Activated naive CD8-positive, alpha-beta T cell treated with anti-CD3 and anti-CD28 coated beads, Interleukin-2, amount 50 U/mL, for 24 hours (primary cell): Measurements from ENCODE around the gene CASQ2.

Experiments
- ATAC-seq: fragments of 150-1000 bp; cut with Tn5 transposase; one replicate; pipeline ENCODE4 v1.10.0; 2021
- DNase-seq: peaks from one replicate; pipeline ENCODE4 v3.0.0; 2021
- H3K27ac Mint-ChIP-seq: one replicate; pipeline ENCODE4 v1.8.0; 2021; ENCODE audit warnings: mild to moderate bottlenecking, mixed read lengths
- H3K27me3 Mint-ChIP-seq: one replicate; pipeline ENCODE4 v1.8.0; 2021; ENCODE audit warnings: mixed read lengths
- H3K36me3 Mint-ChIP-seq: one replicate; pipeline ENCODE4 v1.8.0; 2021; ENCODE audit warnings: low read depth, mixed read lengths
- H3K4me1 Mint-ChIP-seq: one replicate; pipeline ENCODE4 v1.8.0; 2021; ENCODE audit warnings: mixed read lengths
- H3K4me3 Mint-ChIP-seq: one replicate; pipeline ENCODE4 v1.8.0; 2021; ENCODE audit warnings: mild to moderate bottlenecking, moderate library complexity, mixed read lengths
- H3K9me3 Mint-ChIP-seq: one replicate; pipeline ENCODE4 v1.8.0; 2021; ENCODE audit warnings: mixed read lengths

The CASQ2 gene

DNA sequence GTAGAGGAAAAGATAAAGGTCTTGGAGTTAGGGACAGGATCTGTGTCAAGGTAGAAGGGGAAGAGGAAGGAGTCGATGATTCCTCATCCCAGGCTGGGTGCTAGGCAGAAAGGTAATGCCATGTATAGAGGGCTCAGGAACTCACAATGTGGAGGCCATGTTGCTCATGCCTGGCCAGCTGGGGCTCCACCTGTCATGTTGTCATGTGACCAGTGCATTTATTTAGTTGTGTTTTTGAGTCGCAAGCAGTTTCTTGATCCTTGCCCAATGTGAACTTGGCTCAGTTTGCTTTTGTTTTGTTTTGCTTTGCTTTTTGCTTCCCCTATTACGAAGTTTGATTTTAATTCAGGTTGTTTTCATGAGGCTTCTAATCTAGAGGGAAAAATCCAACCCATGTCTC lies 5.7 kb downstream of the CASQ2 start:
- no peaks in the 10 kb centered on the region for H3K4me1 Mint-ChIP-seq
- H3K4me3 Mint-ChIP-seq = no peak overlapping the region
- DNase-seq = no peak
- H3K36me3 Mint-ChIP-seq = no peaks in the 10 kb centered on the region
- peaks cover 3% of the 10 kb centered on the region for H3K27me3 Mint-ChIP-seq
- peaks cover 12% of the 10 kb centered on the region for H3K9me3 Mint-ChIP-seq
- no peak for ATAC-seq
- no peak overlapping the region for H3K27ac Mint-ChIP-seq

DNA sequence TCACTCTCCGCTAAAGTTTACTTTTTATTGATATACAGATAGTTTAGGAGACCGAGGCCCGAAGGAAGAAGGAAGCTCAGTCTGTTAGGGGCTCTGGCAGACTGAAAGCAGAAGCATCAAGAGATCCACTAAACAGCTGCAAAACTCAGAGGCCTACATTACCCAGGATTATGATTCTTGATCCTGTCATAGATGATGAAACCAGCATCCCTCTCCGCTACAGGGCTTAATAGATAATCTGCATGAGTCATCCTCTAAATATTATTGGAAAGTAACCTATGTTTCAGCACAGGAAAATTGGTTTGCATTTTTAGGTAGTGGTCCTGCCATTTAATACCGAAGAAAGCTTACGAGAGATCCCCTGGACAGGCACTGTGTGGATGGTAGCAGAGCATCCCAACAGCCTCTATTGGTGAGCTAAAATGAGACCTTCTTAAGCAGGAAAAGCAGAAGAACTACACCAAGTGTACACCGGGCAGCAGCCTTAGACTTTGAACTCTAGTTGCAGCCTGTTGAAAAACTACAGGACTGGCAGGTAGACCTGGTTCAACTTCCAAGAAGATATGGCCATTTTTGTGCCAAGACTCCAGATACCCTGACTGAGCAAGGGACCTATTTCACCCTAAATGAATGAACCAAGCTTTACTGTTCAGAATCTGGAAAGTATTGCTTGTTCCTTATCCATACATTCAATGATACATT lies 6.8 kb downstream of the CASQ2 start:
- peaks cover 12% of the 10 kb centered on the region for H3K9me3 Mint-ChIP-seq
- no peak overlapping the region for H3K4me3 Mint-ChIP-seq
- no peaks in the 10 kb centered on the region for H3K4me1 Mint-ChIP-seq
- no peaks in the 10 kb centered on the region for H3K36me3 Mint-ChIP-seq
- DNase-seq = no peak
- H3K27ac Mint-ChIP-seq = no peak overlapping the region
- no peak for ATAC-seq
- H3K27me3 Mint-ChIP-seq = peaks cover 3% of the 10 kb centered on the region

DNA sequence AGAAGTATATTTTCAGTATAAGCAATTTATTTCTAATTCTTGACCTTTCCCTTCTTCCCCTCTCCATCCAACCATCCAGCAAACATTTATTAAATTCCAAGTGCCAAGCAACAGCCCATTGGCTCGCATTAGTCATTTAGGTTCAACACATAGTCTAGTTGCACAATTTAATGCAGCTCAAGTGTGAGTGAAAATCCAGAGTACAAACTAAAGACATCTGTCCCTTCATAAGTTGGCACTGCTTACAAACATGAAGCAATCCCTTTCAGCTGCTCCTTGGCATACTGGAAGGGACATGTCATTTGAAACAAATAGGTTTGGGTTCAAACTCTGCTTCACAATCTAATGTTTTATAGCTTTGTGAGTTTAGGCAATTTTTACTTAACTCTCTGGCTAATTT lies 10.7 kb downstream of the CASQ2 start:
- no peak for ATAC-seq
- peaks cover 4% of the 10 kb centered on the region for H3K27me3 Mint-ChIP-seq
- no peaks in the 10 kb centered on the region for H3K36me3 Mint-ChIP-seq
- H3K4me1 Mint-ChIP-seq = no peaks in the 10 kb centered on the region
- no peak overlapping the region for H3K27ac Mint-ChIP-seq
- H3K4me3 Mint-ChIP-seq = no peak overlapping the region
- peaks cover 12% of the 10 kb centered on the region for H3K9me3 Mint-ChIP-seq
- DNase-seq = no peak

DNA sequence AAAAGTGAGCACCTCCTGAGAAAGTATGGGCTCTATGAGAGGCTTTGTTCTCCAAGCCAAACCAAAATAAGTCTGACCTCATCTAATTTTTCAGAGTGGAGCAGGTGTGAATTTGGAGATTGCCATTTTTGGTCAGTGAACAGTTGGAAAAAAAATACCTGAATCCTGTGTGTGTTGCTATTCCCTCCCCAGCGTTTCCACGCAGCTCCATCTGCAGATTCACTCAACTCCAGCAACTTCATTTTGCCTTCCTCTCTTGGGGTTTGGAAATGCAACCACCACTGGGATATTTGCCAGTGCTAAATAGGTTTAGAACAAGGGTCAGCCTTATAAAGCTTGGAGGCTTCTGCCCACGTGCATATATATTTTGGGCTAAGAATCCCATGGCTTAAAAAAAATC lies 11.2 kb downstream of the CASQ2 start:
- no peak overlapping the region for H3K4me3 Mint-ChIP-seq
- peaks cover 6% of the 10 kb centered on the region for H3K27me3 Mint-ChIP-seq
- peaks cover 12% of the 10 kb centered on the region for H3K9me3 Mint-ChIP-seq
- ATAC-seq (no peak), DNase-seq (no peak)
- H3K27ac Mint-ChIP-seq = no peak overlapping the region
- H3K36me3 Mint-ChIP-seq = no peaks in the 10 kb centered on the region
- no peaks in the 10 kb centered on the region for H3K4me1 Mint-ChIP-seq

DNA sequence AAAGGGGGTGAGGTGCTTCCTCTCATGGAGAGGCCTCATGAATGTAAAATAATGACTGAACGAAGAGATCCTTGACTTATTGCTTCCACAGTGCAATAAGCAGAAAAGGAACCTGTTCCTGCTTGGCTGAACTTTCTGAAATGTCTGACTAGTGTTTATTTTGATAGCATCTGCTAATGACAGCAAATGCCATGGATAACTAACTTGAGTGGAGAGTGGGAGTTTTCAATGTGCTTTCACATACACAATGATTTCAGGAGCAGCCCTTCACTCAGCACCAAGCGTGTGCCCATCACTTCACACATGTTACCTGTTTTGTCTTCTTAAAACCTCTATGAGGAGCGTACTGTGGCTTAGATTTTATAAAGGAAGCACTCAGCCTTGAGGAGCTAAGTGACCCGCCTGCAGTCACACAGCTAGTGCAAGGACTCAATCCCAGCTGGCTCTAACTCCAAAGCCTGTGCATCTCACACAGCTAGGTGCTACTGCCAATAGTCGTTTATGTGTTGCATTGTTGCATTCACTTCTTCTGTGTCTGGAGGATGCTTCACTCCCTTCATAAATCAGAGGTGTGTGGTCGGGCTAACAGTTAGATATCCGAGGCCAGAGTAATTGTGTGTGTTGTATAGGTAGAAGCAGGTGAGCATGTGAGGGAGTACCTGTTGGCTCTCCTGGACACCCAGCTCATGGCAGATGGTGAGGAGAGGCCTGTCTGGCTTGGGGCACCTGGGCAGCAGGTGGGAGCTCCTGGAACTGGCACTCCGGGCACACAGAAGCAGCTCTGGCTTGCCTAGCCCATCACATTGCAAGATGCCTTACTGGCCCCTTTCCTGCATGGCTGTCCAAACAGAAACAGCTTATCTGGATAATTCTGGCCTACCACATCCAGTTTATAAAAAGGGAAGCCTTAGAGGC lies 12.8 kb downstream of the CASQ2 start:
- Mint-ChIP-seq H3K9me3 (peaks cover 12% of the 10 kb centered on the region), H3K4me1 (no peaks in the 10 kb centered on the region), H3K27me3 (peaks cover 14% of the 10 kb centered on the region), H3K4me3 (no peak overlapping the region), H3K36me3 (no peaks in the 10 kb centered on the region), H3K27ac (no peak overlapping the region)
- no peak for DNase-seq
- ATAC-seq = no peak

DNA sequence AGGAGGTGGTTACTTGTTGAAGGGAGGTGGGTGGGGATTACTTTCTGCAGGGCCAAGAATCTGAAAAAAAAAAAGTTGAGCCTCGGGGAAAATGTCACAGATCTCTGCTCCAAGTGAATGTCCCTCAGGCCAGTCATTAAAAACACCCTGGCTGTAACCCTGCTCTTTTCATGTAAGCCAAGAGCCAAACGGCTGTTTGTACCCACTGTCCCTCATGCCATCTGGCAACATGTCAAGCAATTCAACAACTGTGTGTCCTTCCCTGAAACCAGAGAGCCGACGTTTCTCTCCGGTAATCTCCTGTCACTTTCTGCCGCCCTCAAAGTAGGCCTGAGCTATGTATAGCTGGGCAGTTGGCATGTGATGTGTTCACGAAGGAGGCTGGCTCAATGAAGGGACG lies 14.7 kb downstream of the CASQ2 start:
- Mint-ChIP-seq H3K36me3 (no peaks in the 10 kb centered on the region), H3K4me1 (no peaks in the 10 kb centered on the region), H3K4me3 (no peak overlapping the region), H3K9me3 (peaks cover 4% of the 10 kb centered on the region), H3K27ac (no peak overlapping the region), H3K27me3 (peaks cover 20% of the 10 kb centered on the region)
- DNase-seq (no peak), ATAC-seq (no peak)

DNA sequence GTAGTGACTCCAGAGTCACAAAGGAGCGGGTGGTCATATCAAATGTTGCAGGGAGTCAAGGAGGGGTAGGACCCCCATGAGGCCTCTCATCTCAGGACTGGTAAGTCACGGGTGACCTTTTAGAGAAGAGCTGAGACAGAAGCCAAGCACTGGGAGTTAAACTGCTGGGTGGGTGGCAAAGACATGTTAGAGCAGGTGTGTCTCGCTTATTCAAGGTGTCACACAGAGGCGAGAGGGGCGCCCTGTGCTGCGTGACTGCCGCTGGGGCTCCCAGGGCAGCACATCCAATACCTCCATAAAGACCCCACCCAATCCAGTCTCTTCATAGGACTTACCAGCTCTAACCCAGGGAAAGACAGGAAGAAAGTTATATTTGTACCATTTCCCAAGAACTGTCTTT lies 15.2 kb downstream of the CASQ2 start:
- no peaks in the 10 kb centered on the region for H3K4me1 Mint-ChIP-seq
- no peak overlapping the region for H3K27ac Mint-ChIP-seq
- H3K4me3 Mint-ChIP-seq = no peak overlapping the region
- ATAC-seq (no peak), DNase-seq (no peak)
- H3K27me3 Mint-ChIP-seq = peaks cover 19% of the 10 kb centered on the region
- no peaks in the 10 kb centered on the region for H3K36me3 Mint-ChIP-seq
- no peaks in the 10 kb centered on the region for H3K9me3 Mint-ChIP-seq

DNA sequence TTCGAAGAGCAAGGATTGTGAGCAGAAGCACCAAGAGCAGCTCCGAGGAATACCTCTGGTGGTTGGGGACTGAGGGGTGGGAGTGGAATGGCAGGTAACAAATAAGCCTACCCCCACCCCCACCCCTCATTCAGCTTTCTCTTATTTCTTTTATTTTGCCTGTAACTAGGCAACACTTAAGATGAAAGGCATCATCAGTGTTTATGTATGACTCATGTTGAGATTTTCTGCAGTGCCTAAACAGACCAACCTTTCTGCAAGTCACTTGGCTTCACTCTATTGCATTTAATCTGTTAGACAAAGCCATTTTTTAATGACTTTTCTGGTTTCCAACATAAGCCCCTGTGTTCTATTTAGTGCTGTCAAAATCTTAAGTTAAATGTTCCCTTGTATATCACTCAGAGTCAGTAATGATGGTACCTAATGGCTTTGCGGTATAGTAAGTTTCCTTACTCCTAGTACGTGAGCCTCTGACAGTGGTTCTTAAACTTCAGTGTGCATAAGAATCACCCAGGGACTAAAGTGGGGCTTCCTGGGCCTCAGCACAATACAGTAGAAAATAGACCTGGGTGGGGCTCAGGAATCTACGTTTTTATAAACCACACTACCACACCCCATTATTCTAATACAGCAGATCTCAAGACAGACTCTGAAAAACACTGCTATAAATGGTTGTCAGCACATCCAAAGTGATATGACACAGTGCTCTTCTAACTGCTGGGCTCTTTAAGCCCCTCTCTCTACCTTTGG lies 19.9 kb downstream of the CASQ2 start:
- no peak overlapping the region for H3K4me3 Mint-ChIP-seq
- ATAC-seq (no peak), DNase-seq (no peak)
- H3K9me3 Mint-ChIP-seq = no peaks in the 10 kb centered on the region
- H3K4me1 Mint-ChIP-seq = no peaks in the 10 kb centered on the region
- H3K27me3 Mint-ChIP-seq = peaks cover 23% of the 10 kb centered on the region
- H3K36me3 Mint-ChIP-seq = no peaks in the 10 kb centered on the region
- H3K27ac Mint-ChIP-seq = no peak overlapping the region

DNA sequence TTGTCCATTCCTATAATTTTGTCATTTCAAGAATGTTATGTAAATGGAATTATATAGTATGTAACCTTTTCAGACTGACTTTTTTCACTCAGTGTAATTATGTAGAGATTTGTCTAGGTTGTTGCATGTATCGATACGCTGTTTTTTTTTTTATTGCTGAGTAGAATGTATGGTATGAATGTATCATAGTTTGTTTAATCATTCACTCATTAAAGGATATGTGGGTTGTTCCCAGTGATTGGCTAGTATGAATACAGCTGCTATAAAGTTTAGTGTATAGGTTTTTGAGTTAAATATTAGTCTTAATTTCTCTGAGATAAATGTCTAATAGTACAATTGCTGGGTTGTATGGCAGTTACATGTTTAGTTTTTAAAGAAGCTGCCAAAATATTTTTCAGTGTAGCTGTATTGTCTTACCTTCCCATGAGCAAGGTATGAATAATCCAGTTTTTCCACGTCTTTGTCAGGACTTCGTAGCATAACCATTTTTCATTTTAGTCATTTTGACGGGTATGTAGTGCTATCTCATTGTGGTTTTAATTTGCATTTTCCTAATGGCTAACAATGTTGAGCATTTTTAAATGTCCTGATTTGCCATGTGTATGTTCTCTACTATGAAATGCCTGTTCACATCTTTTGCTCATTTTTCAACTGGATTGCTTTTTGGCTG lies 22.4 kb downstream of the CASQ2 start:
- H3K27me3 Mint-ChIP-seq = peaks cover 11% of the 10 kb centered on the region

DNA sequence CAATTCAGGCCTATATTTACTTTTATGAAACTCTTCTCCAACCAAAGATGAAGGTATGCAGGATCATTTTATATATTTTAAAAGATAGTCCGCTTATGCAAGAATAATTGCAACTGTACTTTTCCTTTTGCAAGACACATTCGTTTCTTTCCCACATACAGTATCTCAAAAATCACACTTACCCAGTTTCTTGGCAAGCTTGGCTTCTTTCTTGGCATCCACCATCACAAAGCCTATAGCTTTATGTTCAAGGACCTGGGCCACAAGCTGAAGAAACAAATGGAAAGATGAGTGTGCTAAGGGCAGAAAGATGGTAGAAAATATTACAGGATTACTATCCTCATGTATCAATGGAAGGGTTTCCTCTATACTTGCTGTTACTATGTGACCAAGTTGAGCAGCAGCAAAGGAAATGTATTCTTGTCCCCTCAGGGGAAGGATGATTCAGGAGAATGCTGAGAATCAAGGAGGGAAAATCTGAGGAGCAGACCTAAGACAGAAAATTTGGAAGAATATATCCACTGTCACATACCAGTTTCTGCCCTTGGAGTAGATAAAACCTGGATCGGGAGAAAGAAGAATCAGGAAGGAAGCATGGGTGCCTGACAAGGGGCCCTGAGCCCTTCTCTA lies 23.8 kb downstream of the CASQ2 start:
- Mint-ChIP-seq H3K27me3 (peaks cover 6% of the 10 kb centered on the region), H3K4me1 (no peaks in the 10 kb centered on the region), H3K36me3 (no peaks in the 10 kb centered on the region), H3K27ac (no peak overlapping the region), H3K4me3 (no peak overlapping the region), H3K9me3 (no peaks in the 10 kb centered on the region)
- DNase-seq (no peak), ATAC-seq (no peak)

More for the DNA sequence above, 22.4 kb downstream of the CASQ2 start:
- no peaks in the 10 kb centered on the region for H3K4me1 Mint-ChIP-seq
- H3K27ac Mint-ChIP-seq = no peak overlapping the region
- H3K4me3 Mint-ChIP-seq = no peak overlapping the region
- H3K9me3 Mint-ChIP-seq = no peaks in the 10 kb centered on the region
- H3K36me3 Mint-ChIP-seq = no peaks in the 10 kb centered on the region
- ATAC-seq (no peak), DNase-seq (no peak)

DNA sequence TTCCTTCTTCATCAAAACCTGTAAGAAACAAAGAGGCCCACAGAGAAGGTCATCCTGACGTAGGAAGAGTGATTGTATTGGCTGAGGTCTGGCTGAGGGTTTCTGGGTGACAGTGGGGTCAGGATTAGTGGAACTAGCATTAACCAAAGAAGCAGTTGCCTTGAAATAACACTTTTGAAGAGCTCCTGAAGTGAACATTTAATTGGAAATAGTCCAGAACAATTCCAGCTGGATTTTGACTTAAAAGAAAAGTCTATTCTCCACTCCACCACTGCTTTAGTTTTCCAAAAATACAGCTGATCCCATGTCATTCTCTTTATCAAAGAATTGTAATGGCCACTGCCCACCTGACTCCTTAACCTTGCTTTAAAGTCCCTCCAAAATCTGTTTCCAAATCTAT lies 27.7 kb downstream of the CASQ2 start:
- no peak overlapping the region for H3K4me3 Mint-ChIP-seq
- no peaks in the 10 kb centered on the region for H3K9me3 Mint-ChIP-seq
- H3K27me3 Mint-ChIP-seq = peaks cover 4% of the 10 kb centered on the region
- no peaks in the 10 kb centered on the region for H3K36me3 Mint-ChIP-seq
- ATAC-seq (no peak), DNase-seq (no peak)
- H3K4me1 Mint-ChIP-seq = no peaks in the 10 kb centered on the region
- H3K27ac Mint-ChIP-seq = no peak overlapping the region

DNA sequence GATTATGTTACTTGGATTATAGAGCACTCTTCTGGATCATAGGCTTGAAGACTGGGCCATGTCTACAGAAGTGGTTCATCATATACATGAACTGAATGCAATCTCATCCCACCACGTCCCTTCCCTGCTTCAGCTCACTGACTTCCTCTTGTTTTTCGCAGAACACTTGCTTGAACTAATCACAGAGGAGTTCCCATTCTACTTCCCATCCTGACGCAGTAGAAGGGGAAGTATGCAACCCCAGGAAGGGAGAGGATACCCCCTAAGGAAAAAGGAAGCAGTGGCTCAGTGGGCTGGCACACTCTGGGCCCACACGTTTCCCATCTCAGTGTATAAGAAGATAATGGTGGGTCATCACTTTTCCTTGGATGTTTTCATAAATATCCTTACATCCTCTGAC lies 36.2 kb downstream of the CASQ2 start:
- H3K4me1 Mint-ChIP-seq = no peaks in the 10 kb centered on the region
- peaks cover 6% of the 10 kb centered on the region for H3K27me3 Mint-ChIP-seq
- DNase-seq (no peak), ATAC-seq (no peak)
- no peaks in the 10 kb centered on the region for H3K9me3 Mint-ChIP-seq
- H3K36me3 Mint-ChIP-seq = no peaks in the 10 kb centered on the region
- no peak overlapping the region for H3K27ac Mint-ChIP-seq
- no peak overlapping the region for H3K4me3 Mint-ChIP-seq

DNA sequence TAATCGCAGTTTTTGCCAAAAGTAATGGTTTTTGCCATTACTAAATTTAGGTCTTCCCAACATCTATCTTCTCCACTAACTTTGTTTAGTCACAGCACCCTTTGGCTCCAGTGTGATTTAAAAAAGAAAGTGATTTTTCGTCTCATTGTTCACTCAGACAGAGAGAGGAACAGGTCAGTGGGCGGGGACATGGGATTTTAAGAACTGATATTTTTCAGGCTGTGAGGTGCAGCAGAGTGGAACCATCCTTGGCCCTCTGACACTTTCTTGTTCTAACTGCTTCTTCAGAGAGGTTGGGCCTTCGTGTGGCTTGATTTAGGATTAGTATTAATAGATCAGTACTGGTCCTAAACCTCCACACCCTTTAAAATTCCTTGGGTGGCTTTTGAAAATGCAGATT lies 38.8 kb downstream of the CASQ2 start:
- H3K27ac Mint-ChIP-seq = no peak overlapping the region
- H3K27me3 Mint-ChIP-seq = peaks cover 2% of the 10 kb centered on the region
- no peak overlapping the region for H3K4me3 Mint-ChIP-seq
- H3K9me3 Mint-ChIP-seq = no peaks in the 10 kb centered on the region
- H3K36me3 Mint-ChIP-seq = no peaks in the 10 kb centered on the region
- no peak for ATAC-seq
- DNase-seq = no peak
- H3K4me1 Mint-ChIP-seq = no peaks in the 10 kb centered on the region

DNA sequence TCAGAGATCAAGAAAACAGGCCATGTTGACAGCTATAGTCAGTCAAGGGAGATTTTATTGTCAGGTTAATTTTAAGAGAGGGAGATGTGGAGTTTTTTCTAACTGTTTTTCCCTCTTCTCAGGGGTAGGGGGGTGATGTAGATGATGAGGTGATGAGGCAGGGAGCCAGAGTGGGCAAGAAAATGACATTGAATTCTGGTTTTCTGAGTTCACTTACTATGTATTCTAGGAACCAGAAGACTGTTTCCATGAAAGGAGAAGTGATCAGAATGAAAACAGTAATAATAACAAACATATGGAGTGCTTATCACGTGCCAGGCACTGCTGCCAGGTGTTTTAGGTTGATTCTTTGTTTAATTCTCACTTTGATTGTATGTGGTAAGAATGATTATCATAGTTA lies 40.2 kb downstream of the CASQ2 start:
- no peaks in the 10 kb centered on the region for H3K27me3 Mint-ChIP-seq
- H3K4me1 Mint-ChIP-seq = no peaks in the 10 kb centered on the region
- no peak for ATAC-seq
- no peak for DNase-seq
- no peak overlapping the region for H3K4me3 Mint-ChIP-seq
- no peaks in the 10 kb centered on the region for H3K36me3 Mint-ChIP-seq
- H3K27ac Mint-ChIP-seq = no peak overlapping the region
- no peaks in the 10 kb centered on the region for H3K9me3 Mint-ChIP-seq
